GM19035 (cell line): Measurements from ENCODE around the gene ZBTB46.
"Not testable (repeated sequence)": the region's sequence is repeated elsewhere in the genome, so short reads cannot be mapped to it uniquely, and the experiment has no call there.

ENCODE experiments used
- ATAC-seq: cut with Tn5 transposase; IDR thresholded peaks from one replicate; pipeline ENCODE4 v1.9.1; 2021; ENCODE audit not compliant: unreplicated experiment

Gene ZBTB46

DNA sequence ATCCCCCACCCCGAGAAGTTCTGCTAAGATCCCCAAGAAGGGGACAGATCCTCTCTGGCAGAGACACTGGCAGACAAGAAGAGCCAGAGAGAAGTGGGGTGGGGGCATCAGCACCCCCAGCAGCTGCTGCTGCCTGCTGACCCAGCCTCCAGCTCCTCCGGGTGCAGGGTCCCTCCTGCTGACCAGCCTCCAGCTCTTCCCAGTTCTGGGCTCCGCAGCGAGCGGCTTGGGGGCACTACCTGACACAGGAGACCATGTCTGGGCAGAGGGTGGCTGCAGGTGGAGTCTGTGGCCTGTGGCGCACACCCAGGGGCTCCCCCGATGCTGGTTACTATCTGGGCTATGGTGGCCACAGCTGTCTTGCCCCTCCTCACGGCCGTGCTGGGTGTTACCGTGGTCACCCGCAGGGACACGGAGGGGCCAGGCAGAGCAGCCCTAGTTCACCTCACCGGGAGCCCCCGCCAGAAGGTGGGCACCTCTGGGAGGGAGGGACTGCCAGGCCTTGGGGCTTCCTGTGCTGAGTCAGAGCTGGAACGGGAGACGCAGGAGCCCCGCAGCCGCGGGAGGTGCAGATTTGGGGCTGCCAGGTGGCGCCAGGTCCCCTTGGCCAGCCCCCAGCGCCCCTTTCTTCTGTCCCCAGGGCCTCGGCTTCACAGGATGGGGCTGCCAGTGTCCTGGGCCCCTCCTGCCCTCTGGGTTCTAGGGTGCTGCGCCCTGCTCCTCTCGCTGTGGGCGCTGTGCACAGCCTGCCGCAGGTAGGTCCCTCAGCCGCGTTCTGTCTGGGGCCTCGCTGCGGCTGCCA is 94.0 kb downstream of the ZBTB46 start:
- no peak for ATAC-seq

DNA sequence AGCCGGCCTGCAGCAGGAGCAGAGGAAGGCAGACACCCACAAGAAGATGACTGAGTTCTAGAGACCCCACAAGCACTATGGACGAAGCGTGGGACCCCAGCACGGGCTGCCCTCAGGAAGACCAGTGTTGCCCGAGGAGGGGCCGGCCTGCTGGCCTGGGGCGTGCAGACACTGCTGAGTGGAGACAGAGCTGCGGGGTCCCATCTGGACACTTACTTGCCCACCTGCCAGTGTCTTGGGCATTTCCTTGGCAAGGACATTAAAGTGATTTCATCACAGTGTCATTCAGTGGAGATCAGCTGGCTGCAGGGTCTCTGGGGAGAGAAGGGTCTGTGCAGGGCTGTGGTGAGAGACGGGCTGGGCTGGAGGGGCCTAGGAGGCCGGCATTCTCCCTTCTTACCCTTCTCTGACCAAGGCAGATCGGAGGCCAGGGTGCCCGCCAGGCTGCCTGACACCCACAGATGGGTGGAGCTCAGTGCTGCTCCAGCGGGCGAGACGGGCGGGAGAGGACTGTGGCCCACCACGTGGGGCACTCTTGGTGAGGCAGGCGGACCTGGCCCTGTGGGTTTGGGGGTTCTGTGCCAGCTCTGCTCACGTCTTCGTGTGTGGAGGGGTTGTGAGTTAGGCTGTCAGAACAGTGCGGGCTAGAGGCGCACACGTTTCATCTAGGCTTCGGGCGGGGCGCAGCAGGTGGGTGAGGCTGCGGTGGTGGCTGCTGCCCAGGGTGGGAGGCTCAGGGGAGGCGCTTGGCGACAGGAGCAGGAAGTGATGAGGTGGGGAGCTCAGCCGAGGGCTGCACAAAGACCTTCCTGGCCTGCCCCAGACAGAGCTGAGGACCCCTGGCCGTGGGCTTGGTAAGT is 95.0 kb downstream of the ZBTB46 start, which contains the start of gene LIME1:
Gene LIME1 (plus strand): TSS at position 806 of the 860 bp plus-strand sequence. CDS start 886 bp downstream, outside the sequence.
- no peak for ATAC-seq

DNA sequence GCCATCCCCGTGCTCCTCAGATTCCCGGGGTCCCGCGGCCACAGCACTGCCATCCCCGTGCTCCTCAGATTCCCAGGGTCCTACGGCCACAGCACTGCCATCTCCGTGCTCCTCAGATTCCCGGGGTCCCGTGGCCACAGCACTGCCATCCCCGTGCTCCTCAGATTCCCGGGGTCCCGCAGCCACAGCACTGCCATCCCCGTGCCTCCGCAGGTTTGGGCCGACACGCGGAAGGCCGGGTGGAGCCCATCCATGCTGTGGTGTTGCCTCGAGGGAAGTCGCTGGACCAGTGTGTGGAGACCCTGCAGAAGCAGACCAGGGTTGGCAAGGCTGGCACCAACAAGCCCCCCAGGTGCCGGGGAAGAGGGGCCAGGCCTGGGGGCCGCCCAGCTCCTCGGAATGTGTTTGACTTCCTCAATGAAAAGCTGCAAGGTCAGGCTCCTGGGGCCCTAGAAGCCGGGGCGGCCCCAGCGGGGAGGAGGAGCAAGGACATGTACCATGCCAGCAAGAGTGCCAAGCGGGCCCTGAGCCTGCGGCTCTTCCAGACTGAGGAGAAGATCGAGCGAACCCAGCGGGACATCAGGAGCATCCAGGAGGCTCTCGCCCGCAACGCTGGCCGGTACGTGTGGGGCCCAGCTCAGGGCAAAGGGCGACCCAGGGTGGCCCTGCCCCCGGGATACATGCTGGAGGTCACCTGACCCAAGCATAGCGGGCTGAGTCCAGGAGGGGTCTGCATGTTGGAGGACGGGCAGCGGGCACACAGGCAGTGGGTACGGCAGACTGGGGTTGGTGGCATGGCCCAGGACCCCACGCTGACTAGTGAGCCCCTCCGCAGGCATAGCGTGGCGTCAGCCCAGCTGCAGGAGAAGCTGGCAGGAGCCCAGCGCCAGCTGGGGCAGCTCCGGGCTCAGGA is 95.9 kb downstream of the ZBTB46 start:
- no peak for ATAC-seq

DNA sequence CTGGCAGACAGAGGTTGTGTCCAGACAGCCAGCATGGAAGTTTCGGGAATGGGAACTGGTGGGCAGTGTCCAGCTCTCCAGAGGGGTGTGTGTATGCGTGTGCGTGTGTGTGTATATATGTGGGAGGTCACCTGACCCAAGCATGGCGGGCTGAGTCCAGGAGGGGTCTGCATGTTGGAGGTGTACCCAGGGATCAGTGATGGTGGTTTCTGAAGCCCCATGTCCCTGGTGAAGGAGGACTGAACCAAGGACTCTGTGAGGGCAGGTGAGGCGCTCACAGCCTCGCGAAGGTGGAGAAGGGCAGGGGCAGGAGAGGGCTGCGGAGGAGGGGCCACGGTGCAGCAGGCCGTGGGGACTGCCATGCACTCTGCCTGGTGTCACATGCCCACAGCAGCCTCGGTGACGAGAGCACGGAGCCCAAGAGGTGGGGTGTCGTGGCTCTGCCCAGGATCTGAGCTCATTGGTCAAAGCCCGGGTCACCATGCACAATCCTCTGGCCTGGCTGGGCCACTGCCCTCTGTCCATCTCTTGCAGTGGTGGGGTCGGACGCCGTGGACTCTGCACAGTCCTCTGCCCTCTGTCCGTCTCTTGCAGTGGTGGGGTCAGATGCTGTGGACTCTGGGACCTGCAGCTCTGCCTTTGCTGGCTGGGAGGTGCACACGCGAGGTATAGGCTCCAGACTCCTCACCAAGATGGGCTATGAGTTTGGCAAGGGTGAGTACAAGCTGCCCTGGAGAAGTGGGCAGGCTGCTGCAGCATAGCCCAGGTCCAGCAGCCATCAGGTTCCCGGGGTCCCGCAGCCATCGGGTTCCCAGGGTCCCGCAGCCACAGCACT is 96.7 kb downstream of the ZBTB46 start:
- ATAC-seq: no peak

DNA sequence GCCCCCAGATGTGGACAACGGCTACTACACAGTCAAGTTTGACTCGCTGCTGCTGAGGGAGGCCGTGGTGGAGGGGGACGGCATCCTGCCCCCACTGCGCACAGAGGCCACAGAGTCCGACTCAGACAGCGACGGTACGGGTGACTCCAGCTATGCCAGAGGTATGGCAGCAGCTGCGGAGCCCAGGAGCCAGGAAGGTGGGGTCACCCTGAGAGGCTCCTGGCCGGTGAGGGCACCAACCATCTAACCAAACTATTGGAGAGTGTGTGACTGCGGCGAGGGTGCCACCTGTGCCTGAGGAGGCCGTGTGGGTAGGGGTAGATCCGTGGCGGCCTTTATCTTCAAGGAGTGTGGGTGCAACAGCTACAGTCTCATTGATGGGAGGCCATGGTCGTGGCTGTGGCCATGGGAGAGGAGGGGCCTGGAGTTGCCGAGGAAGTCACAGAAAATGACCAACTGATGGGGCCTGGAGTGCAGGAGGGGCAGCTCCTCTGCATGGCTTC is 97.4 kb downstream of the ZBTB46 start:
- ATAC-seq: no peak

DNA sequence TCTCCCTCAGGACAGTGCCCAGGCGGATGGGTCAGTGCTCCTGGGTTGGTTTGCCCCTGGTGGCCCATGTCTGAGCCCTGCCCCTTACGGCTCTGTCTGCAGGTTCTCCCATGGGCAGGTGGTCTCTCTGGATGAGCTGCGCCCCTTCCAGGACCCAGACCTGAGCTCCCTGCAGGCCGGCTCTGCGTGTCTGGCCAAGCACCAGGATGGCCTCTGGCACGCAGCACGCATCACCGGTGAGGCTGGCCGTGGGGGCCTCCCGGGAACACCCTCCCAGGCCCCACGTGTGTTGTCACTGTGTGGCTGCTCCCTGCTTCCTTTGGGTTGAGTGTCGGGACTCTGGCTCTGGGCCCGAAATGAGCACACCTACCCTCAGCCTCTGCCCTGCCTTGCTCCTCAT is 97.9 kb downstream of the ZBTB46 start:
- no peak for ATAC-seq

DNA sequence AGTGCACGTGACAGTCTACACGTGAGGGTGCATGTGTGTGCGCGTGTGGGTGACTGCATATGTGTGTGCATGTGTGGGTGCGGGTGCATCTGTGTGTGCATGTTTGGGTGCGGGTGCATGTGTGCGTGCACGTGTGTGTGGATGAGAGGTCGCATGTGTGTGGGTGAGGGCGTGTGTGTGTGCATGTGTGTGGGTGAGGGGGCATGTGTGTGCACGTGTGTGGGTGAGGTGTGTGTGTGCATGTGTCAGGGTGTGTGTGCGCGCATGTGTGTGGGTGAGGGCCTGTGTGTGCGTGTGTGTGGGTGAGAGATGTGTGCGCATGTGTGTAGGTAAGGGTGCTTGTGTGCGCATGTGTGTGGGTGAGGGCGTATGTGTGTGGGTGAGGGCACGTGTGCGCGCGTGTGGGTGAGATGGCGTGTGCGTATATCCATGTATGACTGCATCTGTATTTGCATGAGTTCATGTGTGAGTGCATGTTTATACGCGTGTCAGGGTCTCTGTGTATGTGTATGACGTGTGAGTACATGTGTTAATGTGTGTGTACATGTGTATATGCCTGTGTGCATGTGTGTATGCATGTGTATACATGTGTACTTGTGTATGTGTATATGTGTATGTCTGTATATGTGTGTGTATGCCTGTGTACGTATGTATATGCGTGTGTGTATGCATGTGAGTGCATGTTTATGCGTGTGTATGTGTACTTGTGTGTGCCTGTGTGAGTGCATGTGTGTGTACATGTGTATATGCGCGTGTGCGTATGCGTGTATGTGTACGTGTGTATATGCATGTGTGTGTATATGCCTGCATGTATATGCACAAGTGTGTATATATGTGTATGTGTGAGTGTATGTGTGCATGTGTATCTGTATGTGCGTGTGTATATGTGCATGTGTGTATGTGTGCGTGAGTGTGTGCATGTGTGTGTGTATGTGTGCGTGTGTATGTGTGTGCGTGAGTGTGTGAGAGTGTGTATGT is 98.7 kb downstream of the ZBTB46 start:
- ATAC-seq: no peak

DNA sequence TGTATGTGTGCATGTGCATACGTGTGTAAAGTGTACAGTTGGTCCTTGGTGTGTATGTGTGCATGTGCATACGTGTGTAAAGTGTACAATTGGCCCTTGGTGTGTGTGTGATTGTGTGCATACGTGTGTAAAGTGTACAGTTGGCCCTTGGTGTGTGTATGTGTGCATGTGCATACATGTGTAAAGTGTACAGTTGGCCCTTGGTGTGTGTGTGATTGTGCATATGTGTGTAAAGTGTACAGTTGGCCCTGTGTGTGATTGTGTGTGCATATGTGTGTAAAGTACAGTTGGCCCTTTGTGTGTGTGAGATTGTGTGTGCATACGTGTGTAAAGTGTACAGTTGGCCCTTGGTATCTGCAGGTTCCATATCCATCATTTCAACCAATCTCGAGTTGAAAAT is 99.7 kb downstream of the ZBTB46 start:
- no peak for ATAC-seq

DNA sequence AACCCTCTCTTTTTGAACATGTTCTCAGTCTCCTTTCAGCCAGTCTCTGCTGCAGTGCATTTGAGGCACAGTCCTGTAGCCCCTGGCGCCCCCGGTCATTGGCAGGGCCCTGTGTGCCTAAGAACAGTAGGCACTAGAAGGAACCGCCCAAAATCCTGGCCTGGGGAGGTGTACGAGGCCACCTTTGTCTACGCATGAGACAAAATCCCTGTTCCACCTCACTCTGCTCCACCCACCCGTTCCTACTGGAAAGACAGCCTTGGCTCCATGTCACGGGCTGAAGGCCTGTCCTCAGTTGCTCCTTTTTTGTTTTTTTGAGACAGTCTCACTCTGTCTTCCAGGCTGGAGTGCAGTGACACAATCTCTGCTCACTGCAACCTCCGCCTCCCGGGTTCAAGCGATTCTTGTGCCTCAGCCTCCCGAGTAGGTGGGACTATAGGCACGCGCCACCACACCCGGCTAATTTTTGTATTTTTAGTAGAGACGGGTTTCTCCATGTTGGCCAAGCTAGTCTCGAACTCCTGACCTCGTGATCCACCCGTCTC is 100.8 kb downstream of the ZBTB46 start:
- ATAC-seq: not testable (repeated sequence)

DNA sequence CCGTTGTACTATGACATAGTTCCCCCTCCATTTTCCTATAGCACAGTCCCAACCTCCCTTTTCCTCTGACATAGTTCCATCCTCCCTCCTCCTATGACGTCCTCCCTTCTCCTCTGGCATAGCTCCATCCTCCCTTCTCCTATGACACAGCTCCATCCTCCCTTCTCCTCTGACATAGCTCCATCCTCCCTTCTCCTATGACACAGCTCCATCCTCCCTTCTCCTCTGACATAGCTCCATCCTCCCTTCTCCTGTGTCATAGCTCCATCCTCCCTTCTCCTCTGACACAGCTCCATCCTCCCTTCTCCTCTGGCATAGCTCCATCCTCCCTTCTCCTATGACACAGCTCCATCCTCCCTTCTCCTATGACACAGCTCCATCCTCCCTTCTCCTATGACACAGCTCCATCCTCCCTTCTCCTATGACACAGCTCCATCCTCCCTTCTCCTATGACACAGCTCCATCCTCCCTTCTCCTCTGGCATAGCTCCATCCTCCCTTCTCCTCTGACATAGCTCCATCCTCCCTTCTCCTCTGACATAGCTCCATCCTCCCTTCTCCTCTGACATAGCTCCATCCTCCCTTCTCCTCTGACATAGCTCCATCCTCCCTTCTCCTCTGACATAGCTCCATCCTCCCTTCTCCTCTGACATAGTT is 108.0 kb downstream of the ZBTB46 start:
- ATAC-seq: not testable (repeated sequence)

DNA sequence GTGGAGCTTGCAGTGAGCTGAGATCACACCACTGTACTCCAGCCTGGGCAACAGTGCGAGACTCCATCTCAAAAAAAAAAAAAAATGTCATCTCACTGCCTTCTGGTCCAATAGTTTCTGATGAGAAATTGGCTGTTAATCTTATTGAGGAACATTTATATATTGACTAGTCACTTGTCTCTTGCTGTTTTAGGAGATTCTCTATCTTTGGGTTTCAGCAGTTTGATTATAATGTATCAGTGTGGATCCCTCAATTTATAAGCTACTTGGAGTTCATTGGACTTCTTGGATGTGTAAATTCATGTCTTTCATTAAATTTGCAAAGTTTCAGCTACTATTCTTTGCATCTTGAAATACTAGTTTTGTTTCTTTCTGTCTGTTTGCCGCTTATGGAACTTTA is 112.1 kb downstream of the ZBTB46 start:
- ATAC-seq: no peak

DNA sequence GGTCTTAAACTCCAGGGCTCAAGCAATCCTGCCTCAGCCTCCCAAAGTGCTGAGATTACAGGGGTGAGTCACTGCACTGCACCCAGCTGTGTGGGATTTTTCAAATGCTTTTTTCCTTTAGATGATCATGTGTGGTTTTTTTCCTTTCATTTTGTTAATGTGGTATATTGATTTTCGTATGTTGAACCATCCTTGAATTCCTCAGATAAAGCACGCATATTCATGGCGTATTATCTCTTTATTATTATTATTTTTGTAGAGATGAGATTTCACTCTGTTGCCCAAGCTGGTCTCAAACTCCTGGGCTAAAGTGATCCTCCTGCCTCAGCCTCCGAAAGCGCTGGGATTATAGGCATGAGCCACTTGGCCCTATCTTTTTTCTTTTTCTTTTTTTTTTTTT is 116.2 kb downstream of the ZBTB46 start:
- ATAC-seq: no peak

DNA sequence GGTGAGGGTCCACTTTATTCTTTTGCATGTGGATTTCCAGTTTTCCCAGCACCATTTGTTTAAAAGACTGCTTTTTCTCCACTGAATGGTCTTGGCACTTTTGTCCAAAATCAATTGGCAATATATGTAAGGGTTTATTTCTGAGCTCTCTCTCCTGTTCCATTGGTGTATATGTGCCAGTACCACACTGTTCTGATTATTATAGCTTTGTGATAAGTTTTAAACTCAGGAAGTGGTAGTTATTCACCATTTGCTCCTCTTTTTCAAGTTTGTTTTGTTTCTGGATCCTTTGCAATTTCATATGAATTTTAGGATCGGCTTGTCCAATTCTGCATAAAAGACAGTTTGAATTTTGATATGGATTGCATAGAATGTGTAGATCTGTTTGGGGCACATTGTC is 118.9 kb downstream of the ZBTB46 start:
- ATAC-seq: no peak

DNA sequence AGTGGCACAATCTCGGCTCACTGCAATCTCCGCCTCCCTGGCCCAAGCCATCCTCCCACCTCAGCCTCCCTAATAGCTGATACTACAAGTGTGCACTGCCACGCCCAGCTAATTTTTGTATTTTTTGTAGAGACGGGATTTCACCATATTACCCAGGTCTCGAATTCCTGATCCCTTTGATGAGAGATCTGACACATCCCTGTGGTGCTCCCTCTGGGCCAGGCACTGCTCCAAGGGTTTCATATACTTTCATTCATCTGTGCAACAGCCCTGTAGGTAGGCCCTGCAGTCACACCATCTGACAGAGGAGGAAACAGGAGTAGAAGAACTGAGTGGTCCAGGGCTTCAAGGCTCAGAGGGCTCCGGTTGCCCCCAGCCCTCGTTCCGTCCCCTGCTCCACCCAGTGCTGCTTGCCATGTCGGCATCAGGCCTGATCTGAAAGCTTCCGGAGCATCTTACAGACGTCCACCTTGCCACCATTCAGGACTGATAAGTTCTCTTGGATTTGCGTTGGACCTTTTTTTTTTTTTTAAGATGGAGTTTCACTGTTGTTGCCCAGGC is 119.9 kb downstream of the ZBTB46 start:
- ATAC-seq: no peak

DNA sequence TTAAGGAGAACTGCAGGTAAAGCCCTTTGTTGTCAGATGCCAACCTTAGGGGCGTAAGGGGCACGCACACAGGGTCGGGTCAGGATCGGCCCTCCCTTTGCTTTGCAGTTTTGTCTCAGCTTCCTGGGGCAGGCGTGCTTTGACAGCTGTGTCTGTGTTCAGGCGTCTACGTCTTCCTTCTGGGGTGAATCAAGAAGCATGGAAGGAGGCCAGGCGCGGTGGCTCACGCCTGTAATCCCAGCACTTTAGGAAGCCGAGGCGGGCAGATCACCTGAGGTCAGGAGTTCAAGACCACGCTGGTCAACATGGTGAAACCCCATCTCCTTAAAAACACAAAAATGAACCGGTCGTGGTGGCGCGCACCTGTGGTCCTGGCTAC is 121.9 kb downstream of the ZBTB46 start:
- no peak for ATAC-seq

DNA sequence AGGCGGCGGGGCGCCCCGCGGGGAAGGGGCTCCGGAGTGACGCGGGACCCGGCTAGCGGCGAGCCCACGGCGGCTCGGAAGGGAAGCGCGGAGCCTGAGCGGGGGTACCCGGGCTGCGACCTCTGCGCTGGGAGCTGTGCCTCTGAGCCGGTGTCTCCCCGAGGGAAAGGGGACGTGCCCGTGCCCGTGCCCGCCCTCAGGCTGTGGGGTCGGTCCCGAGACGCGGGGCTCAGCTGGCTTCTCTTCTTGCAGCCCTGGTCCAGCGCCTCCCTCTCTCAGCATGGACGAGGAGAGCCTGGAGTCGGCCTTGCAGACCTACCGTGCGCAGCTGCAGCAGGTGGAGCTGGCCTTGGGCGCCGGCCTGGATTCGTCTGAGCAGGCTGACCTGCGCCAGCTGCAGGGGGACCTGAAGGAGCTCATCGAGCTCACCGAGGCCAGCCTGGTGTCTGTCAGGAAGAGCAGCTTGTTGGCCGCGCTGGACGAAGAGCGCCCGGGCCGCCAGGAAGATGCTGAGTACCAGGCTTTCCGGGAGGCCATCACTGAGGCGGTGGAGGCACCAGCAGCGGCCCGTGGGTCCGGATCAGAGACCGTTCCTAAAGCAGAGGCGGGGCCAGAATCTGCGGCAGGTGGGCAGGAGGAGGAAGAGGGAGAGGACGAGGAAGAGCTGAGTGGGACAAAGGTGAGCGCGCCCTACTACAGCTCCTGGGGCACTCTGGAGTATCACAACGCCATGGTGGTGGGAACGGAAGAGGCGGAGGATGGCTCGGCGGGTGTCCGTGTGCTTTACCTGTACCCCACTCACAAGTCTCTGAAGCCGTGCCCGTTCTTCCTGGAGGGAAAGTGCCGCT is 122.5 kb downstream of the ZBTB46 start:
- ATAC-seq: peak; percentile 17
